Measurements from ENCODE around the gene PRTFDC1.

DNA sequence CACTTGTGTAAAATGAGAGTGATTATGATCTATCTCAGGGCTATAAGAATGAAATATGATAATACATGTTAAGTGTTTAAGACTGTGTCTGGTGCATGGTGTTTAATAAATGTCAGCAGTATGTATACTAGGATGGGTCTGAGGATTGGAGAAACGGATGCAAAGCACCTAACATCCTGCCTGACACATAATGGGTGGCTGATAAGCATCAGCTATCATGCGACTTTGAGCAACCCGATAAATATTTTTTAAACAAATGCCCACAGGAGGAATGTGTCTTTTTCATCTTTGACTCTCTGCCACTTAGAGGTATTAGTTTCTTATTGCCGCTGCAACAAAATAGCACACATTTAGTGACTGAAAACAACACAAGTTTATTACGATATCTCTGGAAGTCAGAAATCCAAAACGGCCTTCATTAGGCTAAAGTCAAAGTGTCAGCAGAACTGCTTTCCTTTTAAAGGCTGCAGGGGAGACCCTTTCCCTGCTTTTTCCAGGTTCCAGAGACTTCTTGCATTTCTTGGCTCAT lies 135.5 kb downstream of the PRTFDC1 start:
- TF ChIP-seq, protein P1, sequence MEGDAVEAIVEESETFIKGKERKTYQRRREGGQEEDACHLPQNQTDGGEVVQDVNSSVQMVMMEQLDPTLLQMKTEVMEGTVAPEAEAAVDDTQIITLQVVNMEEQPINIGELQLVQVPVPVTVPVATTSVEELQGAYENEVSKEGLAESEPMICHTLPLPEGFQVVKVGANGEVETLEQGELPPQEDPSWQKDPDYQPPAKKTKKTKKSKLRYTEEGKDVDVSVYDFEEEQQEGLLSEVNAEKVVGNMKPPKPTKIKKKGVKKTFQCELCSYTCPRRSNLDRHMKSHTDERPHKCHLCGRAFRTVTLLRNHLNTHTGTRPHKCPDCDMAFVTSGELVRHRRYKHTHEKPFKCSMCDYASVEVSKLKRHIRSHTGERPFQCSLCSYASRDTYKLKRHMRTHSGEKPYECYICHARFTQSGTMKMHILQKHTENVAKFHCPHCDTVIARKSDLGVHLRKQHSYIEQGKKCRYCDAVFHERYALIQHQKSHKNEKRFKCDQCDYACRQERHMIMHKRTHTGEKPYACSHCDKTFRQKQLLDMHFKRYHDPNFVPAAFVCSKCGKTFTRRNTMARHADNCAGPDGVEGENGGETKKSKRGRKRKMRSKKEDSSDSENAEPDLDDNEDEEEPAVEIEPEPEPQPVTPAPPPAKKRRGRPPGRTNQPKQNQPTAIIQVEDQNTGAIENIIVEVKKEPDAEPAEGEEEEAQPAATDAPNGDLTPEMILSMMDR (optimal IDR thresholded peaks at IDR 0.05 in 1 of 3, IDR thresholded peaks at IDR 0.05 in 1 of 3, conservative IDR thresholded peaks at IDR 0.05 in 1 of 3; ENCODE audit: extremely low read depth in 1 of 3, insufficient read depth in 2 of 3, low read length in 3 of 3), result no peak
- TF ChIP-seq EZH2 (IDR thresholded peaks at IDR 0.05; ENCODE audit: low read length), result no peak
